22Rv1 (cell line): ENCODE measurements around the gene PARP8.

Source experiments
- CTCF ChIP-seq: fragments of 450-650 bp; IDR thresholded peaks from 2 replicates; pipeline ENCODE4 v1.5.1; 2017; ENCODE audit warnings: mild to moderate bottlenecking
- ZFX ChIP-seq: fragments of 450-650 bp; IDR thresholded peaks from 2 replicates; pipeline ENCODE4 v1.6.1; 2017; ENCODE audit warnings: antibody characterized with exemption, borderline replicate concordance

- TF ChIP-seq CTCF (no peak), ZFX (no peak)
Observed at GRCh38 chr5:50855001-50855400, 188.6 kb downstream of the PARP8 start.
